ENCODE measurements around the gene CEP72.
"Not testable (repeated sequence)": the region's sequence is repeated elsewhere in the genome, so short reads cannot be mapped to it uniquely, and the experiment has no call there.

CEP72 gene

GRCh38 chr5:579746-580366 lies 32.3 kb upstream of the CEP72 start:
- no peak for DNase-seq

GRCh38 chr5:580436-580835 lies 31.7 kb upstream of the CEP72 start:
- DNase-seq, result no peak

- no peak for DNase-seq
Observed at GRCh38 chr5:581266-581665, 30.9 kb upstream of the CEP72 start.

- DNase-seq, result no peak
Observed at GRCh38 chr5:581941-582340, 30.2 kb upstream of the CEP72 start.

- not testable (repeated sequence) for DNase-seq
Observed at GRCh38 chr5:582445-582844, 29.7 kb upstream of the CEP72 start.

GRCh38 chr5:582936-583635 lies 29.1 kb upstream of the CEP72 start:
- DNase-seq, result no peak

- no peak for DNase-seq
Observed at GRCh38 chr5:583645-584044, 28.5 kb upstream of the CEP72 start.

- DNase-seq, result no peak
Observed at GRCh38 chr5:584216-584615, 27.9 kb upstream of the CEP72 start.

- DNase-seq, result no peak
Observed at GRCh38 chr5:584846-585245, 27.3 kb upstream of the CEP72 start.

- DNase-seq, result no peak
Observed at GRCh38 chr5:585556-585955, 26.6 kb upstream of the CEP72 start.

- no peak for DNase-seq
Observed at GRCh38 chr5:585962-586628, 26.0 kb upstream of the CEP72 start.

- no peak for DNase-seq
Observed at GRCh38 chr5:586751-587285, 25.3 kb upstream of the CEP72 start.

GRCh38 chr5:587403-587802 lies 24.7 kb upstream of the CEP72 start:
- no peak for DNase-seq

- DNase-seq, result no peak
Observed at GRCh38 chr5:588406-588995, 23.6 kb upstream of the CEP72 start.

- no peak for DNase-seq
Observed at GRCh38 chr5:589173-589572, 23.0 kb upstream of the CEP72 start.

GRCh38 chr5:589588-589987 lies 22.6 kb upstream of the CEP72 start:
- no peak for DNase-seq

GRCh38 chr5:590346-590745 lies 21.8 kb upstream of the CEP72 start:
- DNase-seq, result no peak

- DNase-seq, result no peak
Observed at GRCh38 chr5:591746-592145, 20.4 kb upstream of the CEP72 start.

- DNase-seq, result no peak
Observed at GRCh38 chr5:592158-592557, 20.0 kb upstream of the CEP72 start.

- no peak for DNase-seq
Observed at GRCh38 chr5:593511-593910, 18.6 kb upstream of the CEP72 start.

GRCh38 chr5:594226-594860 lies 17.8 kb upstream of the CEP72 start:
- no peak for DNase-seq

- no peak for DNase-seq
Observed at GRCh38 chr5:595285-595875, 16.8 kb upstream of the CEP72 start.
